HG03025 (cell line): ENCODE data around the gene ZNF10.
A peak's percentile ranks its signal among the peaks of the same experiment; 100 is the strongest.

Experiments
- ATAC-seq: cut with Tn5 transposase; IDR thresholded peaks from one replicate; pipeline ENCODE4 v1.9.1; 2021; ENCODE audit warnings: mild to moderate bottlenecking, moderate library complexity; ENCODE audit not compliant: unreplicated experiment, low FRiP score

ZNF10 gene

DNA sequence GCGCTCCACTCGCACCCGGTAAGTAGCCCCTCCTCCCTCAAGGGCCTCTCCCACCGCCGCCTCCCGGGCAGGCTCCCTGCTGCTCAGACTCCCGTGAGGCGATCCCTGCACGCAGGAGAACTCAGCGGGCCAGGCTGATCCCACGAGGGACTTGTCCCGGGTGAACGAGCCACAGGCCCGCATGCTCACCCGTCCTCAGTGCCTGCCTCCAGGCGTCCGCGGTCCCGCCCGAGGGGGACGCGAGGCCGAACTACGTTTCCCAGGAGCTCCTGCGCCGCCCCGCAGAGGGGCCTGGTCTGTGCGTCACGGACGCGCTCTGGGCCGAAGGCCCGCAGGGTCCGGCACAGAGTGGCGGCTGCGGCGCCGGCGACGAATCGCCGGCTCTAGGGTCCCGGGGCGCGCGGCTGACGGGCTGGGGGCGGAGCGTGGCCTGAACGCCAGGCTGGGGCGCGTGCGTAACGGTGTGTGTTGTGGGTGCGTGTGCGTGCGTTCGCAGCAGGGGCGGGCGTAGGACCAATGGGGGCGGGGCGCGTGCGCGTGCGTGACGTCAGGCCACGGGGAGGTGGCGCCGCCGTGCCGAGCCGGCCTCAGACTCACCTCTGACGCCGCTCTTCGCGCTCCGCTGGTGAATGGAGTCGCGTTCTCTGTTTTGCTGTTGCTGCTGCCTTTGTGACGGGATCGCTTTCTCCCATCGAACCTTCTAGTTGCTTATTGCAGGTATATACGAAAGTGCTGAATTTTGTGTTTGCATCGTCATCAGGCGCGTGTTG lies at the start of gene ZNF10, which contains the start of gene ZNF891:
Gene ZNF10 (plus strand): TSS at position 590 of the 770 bp plus-strand sequence. CDS start 13,866 bp downstream, outside the sequence.
Gene ZNF891 (minus strand): TSS at position 237 of the 770 bp plus-strand sequence. CDS start 8,356 bp downstream, outside the sequence.
- ATAC-seq = peak; percentile 90

DNA sequence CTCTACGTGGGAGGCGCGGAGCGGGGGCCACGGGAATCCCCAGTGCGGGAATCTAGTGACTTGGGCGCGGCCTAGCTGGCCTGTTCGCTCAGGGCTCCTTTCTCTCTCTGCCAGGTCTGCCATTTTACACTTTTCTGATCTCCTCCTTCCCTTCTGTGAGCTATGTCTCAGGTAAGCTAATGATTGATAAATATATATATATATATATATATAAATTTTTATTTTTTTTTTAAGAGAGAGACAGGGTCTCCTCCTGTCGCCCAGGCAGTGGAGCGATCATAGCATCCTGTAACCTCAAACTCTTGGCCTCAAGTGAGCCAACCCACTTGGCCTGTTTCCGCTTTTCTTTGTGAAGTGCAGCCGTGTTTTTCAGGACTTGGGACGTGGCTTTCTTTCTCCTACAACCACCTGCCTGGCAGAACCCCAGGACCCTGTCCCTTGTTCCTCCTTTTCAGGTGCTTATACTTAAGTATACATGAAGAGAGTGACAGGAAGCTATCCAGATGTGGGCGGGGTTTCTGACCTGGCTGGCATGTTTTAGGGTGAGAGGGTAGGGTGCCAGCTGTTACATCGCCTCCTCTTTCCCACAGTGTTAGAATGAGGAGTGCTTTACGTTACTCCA lies 49.2 kb upstream of the ZNF10 start:
- no peak for ATAC-seq

DNA sequence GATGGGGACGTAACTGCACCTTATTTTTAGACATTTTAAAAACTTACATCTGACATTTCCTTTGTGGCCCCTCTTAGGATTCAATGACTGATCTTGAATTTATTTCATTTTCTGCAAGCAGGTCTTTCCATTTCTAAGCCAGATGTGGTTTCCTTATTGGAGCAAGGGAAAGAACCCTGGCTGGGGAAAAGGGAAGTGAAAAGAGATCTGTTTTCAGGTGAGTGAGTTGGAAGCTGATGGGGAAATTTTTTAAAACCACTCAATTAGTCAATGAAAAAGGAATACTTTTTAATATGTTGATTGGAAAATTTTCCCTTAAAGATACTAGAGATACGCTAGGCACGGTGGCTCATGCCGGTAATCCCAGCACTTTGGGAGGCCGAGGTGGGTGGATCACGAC lies 47.1 kb upstream of the ZNF10 start:
- ATAC-seq = no peak

DNA sequence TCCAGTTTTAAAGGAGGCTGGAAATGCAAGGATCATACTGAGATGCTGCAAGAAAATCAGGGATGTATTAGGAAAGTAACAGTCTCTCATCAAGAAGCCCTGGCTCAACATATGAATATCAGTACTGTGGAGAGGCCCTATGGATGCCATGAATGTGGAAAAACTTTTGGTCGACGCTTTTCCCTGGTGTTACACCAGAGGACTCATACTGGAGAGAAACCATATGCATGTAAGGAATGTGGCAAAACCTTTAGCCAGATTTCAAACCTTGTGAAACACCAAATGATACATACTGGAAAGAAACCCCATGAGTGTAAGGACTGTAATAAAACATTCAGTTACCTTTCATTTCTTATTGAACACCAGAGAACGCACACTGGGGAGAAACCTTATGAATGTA lies 24.8 kb upstream of the ZNF10 start:
- no peak for ATAC-seq

DNA sequence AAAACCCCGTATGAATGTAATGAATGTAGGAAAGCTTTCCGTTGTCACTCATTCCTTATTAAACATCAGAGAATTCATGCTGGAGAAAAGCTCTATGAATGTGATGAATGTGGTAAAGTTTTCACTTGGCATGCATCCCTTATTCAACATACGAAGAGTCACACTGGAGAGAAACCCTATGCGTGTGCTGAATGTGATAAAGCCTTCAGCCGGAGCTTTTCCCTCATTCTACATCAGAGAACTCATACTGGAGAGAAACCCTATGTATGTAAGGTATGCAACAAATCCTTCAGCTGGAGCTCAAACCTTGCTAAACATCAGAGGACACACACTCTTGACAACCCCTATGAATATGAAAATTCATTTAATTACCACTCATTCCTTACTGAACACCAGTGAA lies 24.2 kb upstream of the ZNF10 start:
- ATAC-seq = no peak

DNA sequence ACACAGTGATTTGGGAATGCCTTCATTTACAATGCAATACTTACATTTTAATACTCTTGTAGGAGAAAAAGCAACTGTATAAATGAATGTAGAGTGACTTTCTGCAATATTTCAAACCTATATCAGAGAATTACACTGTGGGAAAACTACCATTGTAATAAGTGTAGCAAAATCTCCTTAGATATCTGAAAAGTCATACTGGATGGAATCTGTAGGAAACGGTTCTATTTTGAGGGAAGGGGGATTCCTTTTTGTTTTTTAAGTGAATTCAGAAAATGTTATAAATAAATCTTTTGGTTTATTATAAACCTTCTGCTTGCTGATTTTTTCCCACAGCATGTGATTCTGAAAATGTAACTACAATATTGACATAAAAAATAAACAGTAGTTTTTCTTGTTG lies 23.3 kb upstream of the ZNF10 start:
- no peak for ATAC-seq

DNA sequence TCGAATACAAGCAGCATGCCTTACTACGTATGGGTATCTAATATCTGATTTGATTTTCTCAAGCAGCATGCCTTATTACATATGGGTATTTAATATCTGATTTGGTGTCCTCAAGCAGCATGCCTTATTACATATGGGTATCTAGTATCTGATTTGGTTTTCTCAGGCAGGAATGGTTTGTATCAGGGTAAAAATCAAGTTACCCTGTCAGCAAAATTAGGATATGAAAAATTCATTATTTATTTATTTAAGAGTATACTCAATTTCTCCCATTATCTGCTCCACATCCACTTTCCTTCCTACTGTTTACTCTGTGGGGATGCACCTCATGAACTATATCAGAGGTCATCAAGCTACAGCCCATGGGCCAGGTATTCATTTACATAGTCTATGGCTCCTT lies 22.3 kb upstream of the ZNF10 start:
- ATAC-seq = no peak

DNA sequence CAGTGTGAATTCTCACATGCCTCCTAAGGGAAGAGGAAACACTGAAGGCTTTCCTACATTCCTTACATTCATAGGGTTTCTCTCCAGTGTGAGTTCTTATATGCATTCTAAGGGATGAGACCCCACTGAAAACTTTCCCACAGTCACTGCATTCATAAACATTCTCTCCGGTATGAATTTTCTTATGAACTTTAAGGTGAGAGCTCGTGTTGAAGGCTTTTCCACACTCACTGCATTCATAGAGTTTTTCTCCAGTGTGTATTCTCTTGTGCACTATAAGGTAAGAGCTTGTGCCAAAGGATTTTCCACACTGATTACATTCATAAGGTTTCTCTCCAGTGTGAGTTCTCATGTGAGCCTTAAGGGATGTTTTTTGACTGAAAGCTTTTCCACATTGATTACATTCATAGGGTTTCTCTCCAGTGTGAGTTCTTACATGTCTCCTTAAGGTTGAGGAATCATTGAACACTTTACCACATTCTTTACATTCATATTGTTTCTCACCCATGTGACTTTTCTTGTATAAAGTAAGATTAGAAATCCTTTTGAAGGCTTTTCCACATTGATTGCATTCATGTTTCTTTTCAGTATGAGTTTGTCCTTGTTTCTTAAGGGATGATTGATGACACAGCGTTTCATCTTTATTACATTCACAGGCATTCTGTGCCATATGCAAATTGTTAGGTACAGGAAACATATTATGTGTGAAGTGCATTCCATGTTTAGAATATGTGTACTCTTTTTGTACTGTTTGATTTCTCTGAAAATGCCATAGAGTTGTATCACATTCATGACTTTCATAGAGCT lies 9.8 kb upstream of the ZNF10 start:
- no peak for ATAC-seq

DNA sequence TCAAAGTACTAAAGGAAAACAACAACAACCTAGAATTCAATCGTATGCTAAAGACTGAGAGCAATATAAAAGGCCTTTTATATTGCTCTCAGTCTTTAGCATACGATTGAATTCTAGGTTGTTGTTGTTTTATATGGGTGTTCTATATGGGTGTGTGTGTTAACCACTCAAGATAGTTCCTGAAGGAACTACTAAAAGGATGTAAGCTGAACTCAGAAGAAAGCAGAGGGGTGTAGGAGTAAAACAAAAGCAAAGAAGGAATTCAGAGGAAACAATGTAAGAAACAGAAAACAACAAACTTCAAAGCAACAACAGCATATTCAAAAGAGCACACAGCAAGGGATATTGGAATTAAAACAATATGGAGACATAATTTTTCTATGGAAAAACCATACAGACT lies 5.8 kb upstream of the ZNF10 start:
- ATAC-seq = no peak

DNA sequence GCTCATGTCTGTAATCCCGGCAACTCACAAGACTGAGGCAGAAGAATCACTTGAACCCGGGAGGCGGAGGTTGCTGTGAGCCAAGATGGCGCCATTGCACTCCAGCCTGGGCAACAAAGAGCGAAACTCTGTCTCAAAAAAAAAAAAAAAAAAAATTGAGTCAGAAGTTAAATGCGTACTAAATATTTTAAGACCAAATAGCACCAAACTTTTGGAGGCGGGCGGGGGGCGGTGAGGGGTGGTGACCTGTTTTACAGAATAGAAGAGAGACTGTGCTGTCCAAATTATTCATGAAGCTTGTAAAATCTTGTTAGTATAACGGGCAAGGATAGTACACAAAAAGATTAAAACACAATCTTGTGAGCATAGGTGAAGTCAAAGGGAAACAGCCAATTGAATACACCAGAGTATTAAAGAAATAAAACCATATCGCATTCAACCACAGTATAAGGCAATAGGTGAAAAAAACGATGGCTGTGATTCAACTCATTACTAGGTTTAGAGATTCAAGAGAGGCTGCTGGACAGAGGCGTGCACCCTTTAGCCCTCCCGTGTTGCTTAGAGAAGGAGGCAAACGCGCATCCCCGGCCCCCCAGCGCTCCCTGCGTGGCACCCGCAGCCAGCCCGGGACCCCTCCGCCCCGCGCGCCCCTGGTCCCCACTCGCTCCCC lies 924 bp upstream of the ZNF10 start:
- ATAC-seq = no peak

DNA sequence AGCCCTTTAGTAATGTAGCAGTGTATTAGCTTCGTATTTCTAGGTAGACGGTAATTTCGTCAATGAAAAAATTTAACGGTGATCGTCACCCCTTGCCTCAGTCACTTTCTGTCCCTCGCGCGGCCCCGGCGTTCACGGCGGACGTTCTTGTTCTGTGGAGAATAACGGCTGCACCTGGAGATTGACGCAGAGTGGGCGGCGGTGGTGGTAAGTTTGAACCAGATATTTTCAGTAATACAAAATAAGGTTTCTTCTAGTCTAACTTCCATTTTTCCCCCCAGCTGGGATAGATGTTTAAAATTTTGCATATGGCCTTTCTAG lies 341 bp downstream of the ZNF10 start:
- ATAC-seq = peak; percentile 5

DNA sequence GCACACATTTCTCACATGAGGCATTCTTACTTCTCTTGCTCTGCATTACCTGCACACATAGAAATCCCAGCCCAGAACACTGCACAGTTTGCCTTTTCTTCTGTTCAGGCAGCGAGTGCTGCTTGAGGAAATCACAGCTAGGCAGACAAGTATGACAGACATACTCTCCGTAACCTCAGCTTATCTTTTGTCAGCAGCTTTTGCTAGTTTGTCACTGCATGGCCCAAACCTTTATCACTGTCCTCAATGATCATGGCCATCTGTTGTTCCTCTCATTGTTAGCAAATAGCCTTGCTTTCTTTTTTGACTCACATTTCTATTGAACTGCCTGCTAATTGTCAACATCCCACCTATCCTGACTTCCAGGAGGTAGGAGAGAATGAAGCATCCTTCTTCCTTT lies 5.3 kb downstream of the ZNF10 start:
- no peak for ATAC-seq

DNA sequence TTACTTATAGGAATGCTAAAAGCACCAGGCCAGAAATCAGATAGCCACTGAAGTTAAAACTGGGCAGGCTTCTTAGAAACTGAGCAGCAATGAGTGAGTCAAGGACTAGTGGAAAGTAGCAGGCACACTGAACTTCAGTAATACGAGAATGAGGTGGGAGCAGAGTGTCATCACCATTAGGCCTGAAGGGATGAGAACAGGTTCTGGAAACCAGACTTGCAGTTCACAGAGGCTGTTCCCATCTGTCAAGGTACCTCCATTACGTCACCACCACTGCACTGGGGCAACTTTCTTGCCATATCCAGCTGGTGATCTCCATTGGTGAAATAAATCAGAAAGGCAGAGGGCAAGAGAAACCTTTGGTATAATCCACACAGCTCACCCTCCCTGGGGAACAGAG lies 15.6 kb downstream of the ZNF10 start:
- ATAC-seq = no peak

DNA sequence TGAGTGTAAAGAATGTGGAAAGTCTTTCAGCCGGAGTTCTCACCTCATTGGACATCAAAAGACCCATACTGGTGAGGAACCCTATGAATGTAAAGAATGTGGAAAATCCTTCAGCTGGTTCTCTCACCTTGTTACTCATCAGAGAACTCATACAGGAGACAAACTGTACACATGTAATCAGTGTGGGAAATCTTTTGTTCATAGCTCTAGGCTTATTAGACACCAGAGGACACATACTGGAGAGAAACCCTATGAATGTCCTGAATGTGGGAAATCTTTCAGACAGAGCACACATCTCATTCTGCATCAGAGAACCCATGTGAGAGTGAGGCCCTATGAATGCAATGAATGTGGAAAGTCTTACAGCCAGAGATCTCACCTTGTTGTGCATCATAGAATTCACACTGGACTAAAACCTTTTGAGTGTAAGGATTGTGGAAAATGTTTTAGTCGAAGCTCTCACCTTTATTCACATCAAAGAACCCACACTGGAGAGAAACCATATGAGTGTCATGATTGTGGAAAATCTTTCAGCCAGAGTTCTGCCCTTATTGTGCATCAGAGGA lies 25.8 kb downstream of the ZNF10 start:
- no peak for ATAC-seq

DNA sequence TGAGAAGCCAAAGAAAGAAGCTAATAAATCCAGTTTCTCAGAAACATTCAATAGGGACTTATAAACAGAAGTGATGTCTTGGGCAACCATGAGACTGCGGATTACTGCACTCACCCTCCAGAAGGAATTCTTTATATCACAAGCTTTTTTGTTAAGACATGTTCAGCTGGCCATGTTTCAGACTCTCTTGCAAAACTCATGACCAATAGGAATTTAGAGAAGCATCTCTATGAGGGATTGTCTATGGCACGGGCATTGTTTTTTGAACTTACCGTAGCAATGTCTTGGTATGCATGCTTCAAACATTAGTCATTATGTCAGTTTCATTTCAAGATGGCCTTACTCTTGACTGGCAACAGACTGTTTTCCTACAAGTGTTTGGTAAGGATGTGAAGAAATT lies 35.3 kb downstream of the ZNF10 start:
- ATAC-seq = no peak

DNA sequence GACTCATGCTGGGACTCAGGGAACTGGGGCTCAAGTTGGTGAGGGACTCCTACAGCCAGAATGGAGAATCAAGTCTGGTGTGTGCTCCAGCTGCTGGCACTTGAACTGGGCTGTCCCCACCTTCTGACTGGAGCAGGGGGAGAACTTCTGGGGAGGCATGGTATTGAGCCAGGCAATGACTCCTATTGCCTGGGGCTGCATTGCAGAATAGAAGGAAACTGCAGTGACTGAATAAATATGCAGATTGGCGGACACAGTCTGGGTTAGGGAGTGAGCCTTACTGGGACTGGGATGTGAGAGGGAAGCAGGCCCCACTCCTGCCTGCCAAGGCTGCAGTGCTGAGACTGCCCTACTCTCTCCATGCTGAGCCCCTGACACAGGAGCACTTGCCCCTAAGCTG lies 42.1 kb downstream of the ZNF10 start:
- no peak for ATAC-seq

DNA sequence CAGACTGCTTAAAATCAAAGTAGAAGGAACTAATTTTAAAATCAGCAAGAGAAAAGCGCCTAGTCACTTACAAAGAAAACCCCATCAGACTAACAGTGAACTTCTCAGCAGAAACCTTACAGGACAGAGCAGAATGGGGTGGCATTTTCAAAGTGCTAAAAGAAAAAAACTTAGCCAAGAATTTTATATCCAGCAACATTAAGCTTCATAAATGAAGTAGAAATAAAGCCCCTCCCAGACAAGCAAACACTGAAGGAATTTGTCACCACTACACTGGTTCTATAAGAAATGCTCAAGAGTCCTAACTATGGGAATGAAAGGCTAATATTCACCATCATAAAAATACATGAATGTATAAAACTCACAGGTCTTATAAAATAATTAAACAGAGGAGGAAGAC lies 44.5 kb downstream of the ZNF10 start:
- ATAC-seq = no peak

DNA sequence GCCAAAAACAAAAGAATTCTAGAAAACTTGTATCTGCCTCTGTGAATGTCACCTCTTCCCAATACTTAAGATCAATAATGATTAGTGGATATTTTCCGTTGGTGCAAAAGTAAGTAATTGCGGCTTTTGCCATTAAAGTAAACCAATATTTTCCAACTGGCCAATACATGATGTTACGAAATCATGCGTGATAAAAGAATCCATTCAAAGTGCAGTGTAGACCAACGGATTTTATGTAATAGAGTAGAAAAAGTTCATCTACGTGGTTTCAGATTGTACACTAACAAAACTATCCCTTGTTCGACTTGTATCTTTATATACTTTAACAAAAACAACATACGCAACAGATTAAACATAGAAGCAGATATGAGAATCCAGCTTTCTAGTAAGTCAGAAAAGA lies 50.2 kb downstream of the ZNF10 start:
- ATAC-seq = no peak

DNA sequence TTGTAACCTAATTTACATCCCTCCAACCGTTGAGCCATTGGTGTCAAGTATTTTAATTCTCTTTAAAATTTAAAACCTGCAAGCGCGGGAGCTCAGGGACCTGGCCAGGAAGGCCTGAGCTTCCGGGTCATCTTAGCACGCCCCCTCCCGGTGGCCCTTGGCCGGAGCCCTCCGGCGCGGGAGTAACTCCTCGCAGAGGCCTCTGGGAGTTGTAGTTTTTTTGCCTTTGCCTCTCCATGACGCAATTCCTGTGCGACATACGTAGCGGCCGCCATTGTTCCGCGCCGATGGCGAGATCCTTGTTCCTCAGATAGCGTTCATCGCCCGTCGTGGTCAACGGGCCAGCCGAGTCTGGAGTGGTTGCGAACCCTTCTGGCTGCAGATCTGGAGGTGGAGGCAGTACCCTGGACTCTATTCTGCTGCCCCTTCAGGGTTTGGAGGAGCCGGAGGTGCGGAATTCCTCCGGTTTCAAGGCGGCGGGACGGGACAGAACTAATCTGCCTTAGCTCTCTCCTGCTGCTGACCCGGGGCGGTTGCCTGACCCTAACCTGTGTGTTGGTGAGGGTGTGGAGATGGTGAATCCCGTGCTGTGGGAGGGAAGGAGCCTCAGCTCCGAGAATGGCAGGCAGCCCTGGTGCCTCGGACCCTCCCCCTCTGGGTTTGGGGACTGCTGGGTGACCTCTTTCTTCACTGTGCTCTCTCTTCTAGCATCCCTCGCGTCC lies 51.0 kb downstream of the ZNF10 start, which contains the start of gene ZNF268:
Gene ZNF268 (plus strand): TSS at position 258 of the 722 bp plus-strand sequence. CDS start 503 bp downstream, outside the sequence.
- ATAC-seq = peak; percentile 94

DNA sequence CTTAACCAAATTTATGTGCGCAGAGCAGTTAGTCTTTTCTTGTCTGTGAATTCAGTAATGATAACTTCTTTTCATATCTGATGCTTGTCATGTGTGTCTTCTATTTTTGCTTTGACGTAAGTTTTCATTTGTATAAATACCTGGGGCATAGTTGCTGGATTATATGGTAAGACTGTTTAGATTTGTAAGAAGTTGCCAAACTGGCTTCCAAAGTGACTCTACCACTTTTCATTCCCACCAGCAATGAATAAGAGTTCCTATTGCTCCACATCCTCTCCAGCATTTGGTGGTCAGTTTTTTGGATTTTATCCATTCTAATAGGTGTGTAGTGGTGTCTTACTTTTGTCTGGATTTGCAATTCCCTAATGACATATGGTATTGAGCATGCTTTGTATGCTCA lies 59.7 kb downstream of the ZNF10 start:
- no peak for ATAC-seq
